Erythroblast (primary cell): ENCODE data around the gene GPR39.

Source experiments
- GATA1 ChIP-seq: IDR thresholded peaks from 2 replicates; pipeline ENCODE4 v1.6.1; 2011; ENCODE audit warnings: low read depth, mild to moderate bottlenecking, control low read depth, low read length, moderate library complexity
- POLR2A ChIP-seq: IDR thresholded peaks from 2 replicates; pipeline ENCODE4 v1.6.1; 2011; ENCODE audit warnings: mild to moderate bottlenecking, low read length

DNA sequence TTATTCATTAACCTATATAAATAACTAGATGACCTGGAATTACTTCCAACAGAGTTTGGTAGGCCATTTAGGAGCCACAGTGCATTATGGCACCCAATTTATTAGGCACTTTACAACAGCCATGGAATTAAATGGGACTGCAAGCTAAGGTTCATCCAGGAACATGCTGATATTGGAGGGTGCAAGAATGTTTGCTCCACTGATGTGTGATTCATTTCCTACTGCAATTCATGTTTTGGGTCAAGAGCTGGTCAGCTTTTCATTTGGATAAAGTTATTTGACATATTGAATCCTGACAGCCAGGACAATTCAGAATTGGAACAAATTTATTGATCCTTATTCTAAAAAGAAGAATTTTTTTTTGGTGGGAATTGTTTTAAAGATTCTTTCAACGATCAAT lies 265.2 kb downstream of the GPR39 start:
- TF ChIP-seq POLR2A, result no peak
- no peak for TF ChIP-seq GATA1
